Upper lobe of left lung (tissue), 4 donors: Measurements from ENCODE around the gene NUDC.

Experiments used
- EP300 ChIP-seq, 4 donors: sonication (generic); formaldehyde crosslinking; IDR thresholded peaks; one replicate each; pipeline ENCODE4 v1.5.1; 2017; ENCODE audit warnings: antibody characterized with exemption in 4 of 4, control low read depth in 2 of 4
- POLR2A ChIP-seq, 4 donors: fragments of 450-650 bp; IDR thresholded peaks; one replicate each; pipeline ENCODE4 v1.5.1; 2016 to 2017; ENCODE audit warnings: antibody characterized with exemption in 4 of 4, mild to moderate bottlenecking in 2 of 4
- TF ChIP-seq, protein P1 (sequence below), 6 experiments: fragments of 450-650 bp in 4 of 6; fragments of 200-600 bp in 2 of 6; sonication (generic) in 2 of 6; IDR thresholded peaks; one replicate each; pipeline ENCODE4 v1.5.1; 2016 to 2019; ENCODE audit warnings: antibody characterized with exemption in 6 of 6

DNA sequence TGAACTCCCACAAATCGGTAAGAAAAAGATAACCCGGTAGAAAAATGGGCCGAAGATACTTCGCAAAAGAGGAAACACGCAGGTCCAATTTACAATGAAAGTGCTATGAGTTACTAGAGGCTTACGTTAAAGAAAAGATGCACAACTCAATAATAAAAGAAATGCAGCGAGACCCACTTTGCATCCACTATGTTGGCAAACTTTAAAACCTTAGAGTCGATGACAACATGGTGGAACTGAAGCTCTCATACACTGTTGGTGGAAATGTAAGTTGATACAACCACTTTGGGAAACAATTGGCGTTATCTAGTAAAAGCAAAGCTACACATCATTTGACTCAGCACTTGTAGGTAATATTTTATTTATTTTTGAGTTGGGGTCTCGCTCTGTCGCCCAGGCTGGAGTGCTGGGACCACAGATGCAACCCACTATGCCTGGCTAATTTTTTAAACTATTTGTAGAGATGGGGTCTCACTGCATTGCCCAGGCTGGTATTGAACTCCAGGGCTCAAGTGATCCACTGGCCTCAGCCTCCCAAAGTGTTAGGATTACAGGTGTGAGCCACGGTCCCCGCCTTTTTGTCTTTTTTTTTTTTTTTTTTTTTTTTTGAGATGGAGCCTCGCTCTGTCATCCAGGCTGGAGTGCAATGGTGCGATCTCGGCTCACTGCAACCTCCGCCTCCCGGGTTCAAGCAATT, 20.6 kb upstream of the NUDC start:
- TF ChIP-seq, protein P1, sequence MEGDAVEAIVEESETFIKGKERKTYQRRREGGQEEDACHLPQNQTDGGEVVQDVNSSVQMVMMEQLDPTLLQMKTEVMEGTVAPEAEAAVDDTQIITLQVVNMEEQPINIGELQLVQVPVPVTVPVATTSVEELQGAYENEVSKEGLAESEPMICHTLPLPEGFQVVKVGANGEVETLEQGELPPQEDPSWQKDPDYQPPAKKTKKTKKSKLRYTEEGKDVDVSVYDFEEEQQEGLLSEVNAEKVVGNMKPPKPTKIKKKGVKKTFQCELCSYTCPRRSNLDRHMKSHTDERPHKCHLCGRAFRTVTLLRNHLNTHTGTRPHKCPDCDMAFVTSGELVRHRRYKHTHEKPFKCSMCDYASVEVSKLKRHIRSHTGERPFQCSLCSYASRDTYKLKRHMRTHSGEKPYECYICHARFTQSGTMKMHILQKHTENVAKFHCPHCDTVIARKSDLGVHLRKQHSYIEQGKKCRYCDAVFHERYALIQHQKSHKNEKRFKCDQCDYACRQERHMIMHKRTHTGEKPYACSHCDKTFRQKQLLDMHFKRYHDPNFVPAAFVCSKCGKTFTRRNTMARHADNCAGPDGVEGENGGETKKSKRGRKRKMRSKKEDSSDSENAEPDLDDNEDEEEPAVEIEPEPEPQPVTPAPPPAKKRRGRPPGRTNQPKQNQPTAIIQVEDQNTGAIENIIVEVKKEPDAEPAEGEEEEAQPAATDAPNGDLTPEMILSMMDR (IDR thresholded peaks at IDR 0.05) = no peak
- TF ChIP-seq POLR2A (IDR thresholded peaks at IDR 0.05) = no peak
- TF ChIP-seq EP300 (IDR thresholded peaks at IDR 0.05) = no peak
